ENCODE data around the gene FILIP1. TPM values are rescaled to one million over a fixed set of nuclear protein-coding genes. Genes with fewer than 3 reads are reported as not detected.

FILIP1 gene
- total and polyA plus RNA-seq, 2 of the 8 experiments (the other 6 are each of a cell fraction or from before 2014, with no cell fraction given) = 2.4 to 5.7 TPM

DNA sequence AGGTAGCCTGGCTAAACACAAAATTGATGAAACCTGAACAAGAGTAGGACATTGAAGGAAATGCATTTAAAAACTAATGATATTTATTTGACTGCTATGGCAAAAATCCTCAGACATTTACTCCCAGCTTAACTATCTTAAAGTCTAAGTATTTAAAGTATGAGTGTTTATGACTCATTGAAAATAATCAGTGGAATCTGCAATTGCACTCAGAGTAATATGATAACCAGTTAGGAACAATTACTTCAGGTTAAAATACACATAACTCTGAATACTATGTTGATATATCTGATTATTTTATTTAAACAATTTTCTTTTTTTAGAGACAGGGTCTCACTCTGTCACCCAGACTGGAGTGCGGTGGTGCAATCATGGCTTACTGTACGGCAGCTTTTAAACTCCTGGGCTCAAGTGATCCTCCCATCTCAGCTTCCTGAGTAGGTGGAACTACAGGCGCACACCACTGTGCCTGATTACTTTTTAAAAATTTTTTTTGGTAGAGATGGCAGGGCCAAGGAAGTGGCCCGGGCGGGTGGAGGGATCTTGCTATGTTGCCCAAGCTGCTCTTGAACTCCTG lies 43.9 kb downstream of the FILIP1 start:
- Histone ChIP-seq H3K18ac (ENCODE audit: extremely low read depth, low read length) (no peak overlapping the region), H4K8ac (ENCODE audit: extremely low read depth, insufficient read depth, low read length) (no peak overlapping the region), H3K9ac (replicated peaks in 1 of 4; ENCODE audit: extremely low read depth in 1 of 4, low read depth in 3 of 4, low read length in 3 of 4) (no peak overlapping the region), H3K9me3 (ENCODE audit: insufficient read depth in 2 of 2, low read depth in 1 of 2, low read length in 1 of 2) (no peaks in the 10 kb centered on the region), H3K14ac (ENCODE audit: insufficient read length) (no peak overlapping the region), H3K4me1 (replicated peaks in 1 of 4; ENCODE audit: control insufficient read depth in 3 of 4, insufficient read depth in 4 of 4, low read length in 3 of 4) (peaks cover 0 to 2% (median 0%) of the 10 kb centered on the region in 4 experiments; a peak in 1 of 7 replicates), H2BK5ac (ENCODE audit: low read depth, low read length) (no peak overlapping the region), H3K79me1 (ENCODE audit: low read depth, low read length) (no peaks in the 10 kb centered on the region), H2BK20ac (ENCODE audit: low read length) (no peak overlapping the region), H3K4ac (replicated peaks; ENCODE audit: insufficient read length, low read depth, low read length) (no peak overlapping the region), H4K91ac (replicated peaks; ENCODE audit: insufficient read length, low read length) (no peak overlapping the region), H3K27me3 (replicated peaks in 1 of 4; ENCODE audit: control insufficient read depth in 3 of 4, extremely low read depth in 1 of 4, insufficient read depth in 3 of 4, low read length in 3 of 4) (no peaks in the 10 kb centered on the region), H2AK5ac (ENCODE audit: low read depth, low read length) (no peak overlapping the region), H3K4me2 (ENCODE audit: insufficient read depth in 1 of 2, low read depth in 2 of 2, low read length in 2 of 2) (no peak overlapping the region), H2BK15ac (ENCODE audit: low read length) (no peak overlapping the region), H3K56ac (replicated peaks; ENCODE audit: insufficient read length, low read depth, low read length) (no peak overlapping the region), H3K4me3 (ENCODE audit: extremely low read depth in 1 of 4, insufficient read depth in 2 of 4, low read depth in 3 of 4, low read length in 4 of 4) (no peak overlapping the region), H3K36me3 (ENCODE audit: control insufficient read depth in 2 of 4, insufficient read depth in 4 of 4, low read length in 3 of 4) (no peaks in the 10 kb centered on the region), H4K5ac (ENCODE audit: insufficient read length, low read depth, low read length) (no peak overlapping the region), H3K27ac (ENCODE audit: low read depth, low read length) (no peak overlapping the region), H2AFZ (ENCODE audit: low read length) (no peak overlapping the region), H3K23ac (ENCODE audit: insufficient read length) (no peak overlapping the region), H2BK12ac (ENCODE audit: low read depth, low read length) (no peak overlapping the region), H3K23me2 (ENCODE audit: low read depth, low read length) (no peaks in the 10 kb centered on the region), H2BK120ac (replicated peaks; ENCODE audit: low read depth, low read length) (no peak overlapping the region), H3K79me2 (ENCODE audit: control insufficient read depth in 1 of 2, insufficient read depth in 2 of 2, low read length in 2 of 2) (no peaks in the 10 kb centered on the region), H4K20me1 (replicated peaks in 1 of 2; ENCODE audit: control insufficient read depth in 1 of 2, insufficient read depth in 2 of 2, low read length in 2 of 2) (no peaks in the 10 kb centered on the region)
- ChIA-PET POLR2A (ENCODE audit: partially characterized antibody) (no interaction called here), CTCF (ENCODE audit: partially characterized antibody) (interaction anchor here (0.8 kb wide), 1 partner anchor 113 kb away, joined by 3 read pairs; no protein-coding TSS in a partner anchor)
- 94% methylated on average over 5 of the region's 5 CpGs; no CpG with 5 or more reads in 1 of the 2 experiments for WGBS, 2 experiments (ENCODE audit: extremely low coverage in 1 of 2, insufficient coverage in 1 of 2, insufficient read length in 1 of 2, insufficient replicate concordance in 2 of 2, low coverage in 1 of 2, low lambda C conversion rate in 2 of 2, missing lambda C conversion rate in 1 of 2)
- DNase-seq (ENCODE audit: low read depth in 1 of 2, low spot score in 2 of 2) (no peak), FAIRE-seq (no peak)
- no peak for TF ChIP-seq TAF7 (optimal IDR thresholded peaks at IDR 0.05; ENCODE audit: borderline replicate concordance, low read depth, low read length)

Measured in H1 (cell line).